RPMI7951 (cell line): ENCODE measurements around the gene ARHGDIA. TPM values are rescaled to one million over a fixed set of nuclear protein-coding genes. Genes with fewer than 3 reads are reported as not detected.
A peak's percentile ranks its signal among the peaks of the same experiment; 100 is the strongest.

ENCODE experiments used
- DNase-seq: peaks from one replicate; pipeline ENCODE4 v3.0.0-alpha.2; 2012; ENCODE audit warnings: low read depth
- total RNA-seq: library from RNA; depleted of rRNA; stranded (reverse); fragments of >200 nt; shearing (Covaris generic); gene quantifications from 2 replicates; pipeline ENCODE4 v1.2.3, GENCODE V29; 2014

The ARHGDIA gene
- total RNA-seq, 1 experiment from 2014 or later: 170 TPM

DNA sequence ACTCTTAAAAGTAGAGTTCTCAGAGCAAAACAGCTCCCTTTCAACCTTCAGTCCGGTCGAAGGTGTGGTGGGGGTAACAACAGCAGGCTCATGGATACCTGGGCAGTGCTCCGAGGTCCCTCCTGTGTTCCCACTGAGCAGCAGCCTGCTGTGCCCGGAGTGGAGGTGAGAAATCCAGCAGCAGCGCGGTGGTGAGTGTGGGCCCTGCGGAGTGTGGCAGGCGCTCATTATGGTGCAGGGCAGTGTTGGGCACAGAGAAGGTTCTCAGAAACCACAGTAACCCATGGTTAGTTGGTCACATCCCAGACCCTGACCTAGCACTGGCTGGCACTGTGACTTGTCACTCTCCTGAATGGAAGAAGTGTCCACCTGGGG is 5.8 kb downstream of the ARHGDIA start:
- no peak for DNase-seq

DNA sequence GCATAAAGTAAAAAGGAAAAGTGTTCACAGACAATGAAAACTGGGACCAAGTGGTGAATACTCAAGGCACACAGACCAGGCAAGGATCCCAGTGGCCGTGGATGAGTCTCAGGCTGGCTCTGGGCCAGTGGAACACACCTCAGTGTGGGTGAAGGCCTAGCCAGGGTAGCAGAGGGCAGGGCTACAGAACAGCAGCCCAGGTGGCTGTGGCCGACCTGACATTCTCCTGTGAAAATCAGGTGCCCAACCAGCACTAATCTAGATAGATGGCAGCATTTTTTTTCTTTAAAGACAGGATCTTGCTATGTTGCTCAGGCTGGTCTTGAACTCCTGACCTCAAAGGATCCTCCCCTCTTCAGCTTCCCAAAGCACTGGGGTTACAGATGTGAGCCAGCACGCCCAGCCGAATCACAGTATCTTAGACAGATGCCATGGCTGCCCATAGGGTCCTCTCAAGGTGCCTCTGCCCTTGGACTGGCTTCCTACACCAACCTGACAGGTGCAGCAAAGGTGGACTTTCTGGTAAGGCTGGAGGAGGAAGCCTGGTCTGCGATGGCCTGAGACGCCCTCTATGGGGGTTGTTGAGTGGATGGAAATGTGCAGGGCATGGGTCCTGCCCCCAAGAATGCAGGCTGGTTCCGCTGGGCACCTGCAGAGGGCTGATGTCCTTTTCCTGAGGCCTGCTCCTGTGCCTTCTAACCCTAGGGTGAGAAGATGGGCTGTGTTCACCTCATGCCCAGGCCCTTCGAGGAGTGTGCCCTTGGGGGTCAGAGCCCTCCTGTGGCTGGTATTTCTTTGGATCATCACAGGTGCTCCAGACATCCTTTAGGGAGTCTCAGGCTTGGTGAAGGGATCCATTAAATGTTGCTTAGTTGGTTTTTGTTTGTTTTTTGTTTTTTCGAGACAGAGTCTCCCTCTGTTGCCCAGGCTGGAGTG is 7.0 kb downstream of the ARHGDIA start:
- no peak for DNase-seq

- DNase-seq: no peak
Measured at GRCh38 chr17:81863123-81863675, 7.9 kb downstream of the ARHGDIA start.

GRCh38 chr17:81860756-81861568 is 10.2 kb downstream of the ARHGDIA start:
- DNase-seq: peak; percentile 100

DNA sequence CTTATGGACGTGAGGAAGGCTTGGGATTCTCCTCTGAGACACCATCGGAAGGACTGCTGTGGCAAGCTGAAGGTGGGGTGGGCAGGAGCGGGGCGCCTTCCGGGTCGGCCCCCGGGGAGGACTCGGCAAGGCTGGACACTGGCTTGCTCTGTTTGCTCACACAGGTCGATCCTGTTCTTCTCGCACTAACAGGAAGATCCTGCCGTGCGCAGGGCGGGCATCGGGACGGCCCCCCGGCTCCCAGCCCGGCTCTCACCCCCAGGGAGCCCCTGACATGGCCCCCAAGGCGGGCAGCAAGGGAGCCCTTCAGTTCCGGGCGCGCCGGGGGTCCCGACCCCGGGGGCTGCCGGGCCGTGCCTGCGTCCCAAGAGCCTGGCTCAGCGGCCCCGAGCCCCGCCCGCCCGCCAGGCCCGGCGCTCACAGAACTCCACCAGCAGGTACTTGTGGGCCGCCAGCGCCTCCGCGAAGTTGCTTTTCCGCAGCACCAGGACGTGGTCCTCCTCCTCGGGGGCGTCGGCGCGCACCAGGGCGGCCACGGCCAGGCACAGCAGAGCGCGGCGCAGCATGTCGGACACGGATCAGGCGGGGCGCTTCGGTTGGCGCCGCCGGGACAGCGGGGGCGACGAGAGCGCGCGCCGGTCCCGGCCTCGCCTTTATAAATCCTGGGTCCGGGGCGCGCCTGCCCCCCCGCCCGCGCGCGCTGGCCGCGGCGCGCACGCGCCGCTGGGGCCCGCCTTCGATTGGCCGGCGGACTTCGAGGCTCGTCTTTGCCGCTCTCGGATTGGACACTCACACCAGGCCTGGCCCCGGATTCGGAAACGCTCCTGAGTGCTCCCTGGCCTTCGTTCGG is 11.0 kb downstream of the ARHGDIA start, which contains the start of gene P4HB:
P4HB (minus strand) TSS at position 630 of the 850 bp plus-strand sequence; CDS start at position 566, 64 bp downstream.
- no peak for DNase-seq

DNA sequence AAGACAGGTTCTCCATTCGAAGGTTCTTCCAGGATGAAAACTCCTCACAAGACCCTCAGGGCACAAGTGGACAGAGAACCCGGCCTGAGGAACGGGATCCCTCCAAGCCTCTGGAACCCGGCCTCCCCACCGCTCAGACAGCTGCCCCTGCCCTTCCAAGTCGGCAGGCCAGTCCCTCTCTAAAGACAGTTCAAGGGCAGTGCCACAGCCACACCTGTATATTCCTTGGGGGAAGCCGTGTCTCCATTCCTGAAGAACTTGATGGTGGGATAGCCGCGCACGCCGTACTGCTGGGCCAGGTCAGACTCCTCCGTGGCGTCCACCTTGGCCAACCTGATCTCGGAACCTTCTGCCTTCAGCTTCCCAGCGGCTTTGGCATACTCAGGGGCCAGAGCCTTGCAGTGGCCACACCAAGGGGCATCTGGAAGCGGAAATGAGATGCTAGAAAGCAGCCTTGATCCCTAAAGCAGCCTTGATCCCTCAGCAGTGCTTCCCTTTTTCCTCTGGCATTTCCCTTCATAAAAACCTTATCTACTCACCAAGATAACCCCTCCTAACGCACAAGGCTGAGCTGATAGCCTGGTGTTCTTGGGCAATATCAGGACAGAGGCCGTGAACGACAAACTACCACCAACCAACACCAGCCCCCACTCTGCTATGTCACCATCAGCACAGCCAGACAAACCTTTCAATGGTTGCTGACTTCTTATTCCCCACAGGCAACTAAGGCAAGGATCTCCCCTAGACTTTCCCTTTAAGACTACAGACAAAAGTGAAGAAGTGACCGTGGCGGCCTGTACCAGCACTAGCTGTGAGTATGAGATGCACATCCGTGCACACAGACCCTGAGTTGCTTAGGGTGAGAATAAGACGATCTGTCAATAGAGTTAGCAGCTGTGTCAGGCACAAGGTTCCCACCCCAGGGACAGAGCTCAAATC is 11.9 kb downstream of the ARHGDIA start:
- no peak for DNase-seq

DNA sequence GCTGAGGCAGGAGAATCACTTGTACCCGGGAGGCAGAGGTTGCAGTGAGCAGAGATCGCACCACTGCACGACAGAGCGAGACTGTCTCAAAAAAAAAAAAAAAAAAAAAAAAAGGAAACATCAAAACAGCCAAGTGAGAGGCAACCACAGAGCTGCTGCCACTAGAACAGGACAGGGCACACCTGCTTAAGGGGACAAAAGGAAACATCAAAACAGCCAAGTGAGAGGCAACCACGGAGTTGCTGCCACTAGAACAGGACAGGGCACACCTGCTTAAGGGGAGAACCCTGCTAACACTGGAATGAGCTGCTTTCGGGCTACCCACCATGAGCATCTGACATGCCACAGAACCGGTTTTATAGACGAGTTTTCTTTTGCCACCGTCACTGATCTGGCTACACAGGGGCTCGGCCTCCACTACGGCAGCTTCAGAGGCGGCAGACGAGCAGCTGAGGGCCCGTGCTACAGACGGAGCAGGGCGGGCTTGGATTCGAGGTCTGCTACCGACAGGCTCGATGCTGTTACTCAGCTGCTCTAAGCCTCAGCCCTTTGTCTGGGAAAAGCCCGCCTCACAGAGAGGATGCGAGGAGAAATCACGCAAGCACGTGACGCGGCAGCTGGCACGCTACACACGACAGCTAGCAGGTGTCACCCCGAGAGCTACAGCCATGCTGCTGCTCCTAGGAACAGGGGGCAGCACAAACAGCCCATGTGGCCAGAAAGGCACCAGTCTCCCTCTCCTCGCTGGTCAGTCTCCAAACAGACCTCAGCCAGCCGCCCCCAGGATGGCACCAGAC is 12.8 kb downstream of the ARHGDIA start:
- DNase-seq: no peak

DNA sequence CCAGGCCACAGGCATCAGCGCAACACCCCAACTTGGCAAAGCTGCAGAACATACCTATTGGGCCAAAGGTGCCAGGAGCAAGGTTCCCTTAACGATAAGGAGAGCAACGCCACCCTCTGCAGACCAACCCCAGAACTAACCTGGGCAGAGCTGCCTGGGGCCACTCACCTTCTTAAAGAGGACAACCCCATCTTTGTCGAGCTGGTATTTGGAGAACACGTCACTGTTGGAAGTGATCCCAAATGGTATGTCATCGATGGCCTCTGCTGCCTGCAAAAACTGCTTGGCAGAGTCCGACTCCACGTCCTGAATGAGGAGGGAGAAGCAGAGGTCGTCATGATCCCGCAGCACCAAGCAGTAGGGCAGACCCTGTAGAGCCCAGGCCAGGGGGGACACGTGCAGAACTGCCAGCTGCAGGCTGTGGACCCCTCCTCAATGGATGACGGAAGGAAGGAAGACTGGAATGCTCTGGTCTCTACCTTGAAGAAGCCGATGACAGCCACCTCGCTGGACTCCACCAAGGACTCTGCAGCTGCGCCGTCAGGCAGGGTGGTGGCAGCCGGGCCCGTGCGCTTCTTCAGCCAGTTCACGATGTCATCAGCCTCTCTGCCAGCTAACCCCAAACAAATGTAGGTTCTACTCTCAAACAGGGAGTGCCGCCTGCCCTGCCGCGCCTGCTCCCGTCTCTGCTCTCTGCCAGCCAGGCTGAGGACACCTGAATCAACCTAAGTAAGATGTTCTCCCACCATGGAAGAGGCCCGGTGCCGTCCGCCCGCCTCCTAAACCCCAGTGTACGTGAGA is 16.0 kb downstream of the ARHGDIA start:
- no peak for DNase-seq

DNA sequence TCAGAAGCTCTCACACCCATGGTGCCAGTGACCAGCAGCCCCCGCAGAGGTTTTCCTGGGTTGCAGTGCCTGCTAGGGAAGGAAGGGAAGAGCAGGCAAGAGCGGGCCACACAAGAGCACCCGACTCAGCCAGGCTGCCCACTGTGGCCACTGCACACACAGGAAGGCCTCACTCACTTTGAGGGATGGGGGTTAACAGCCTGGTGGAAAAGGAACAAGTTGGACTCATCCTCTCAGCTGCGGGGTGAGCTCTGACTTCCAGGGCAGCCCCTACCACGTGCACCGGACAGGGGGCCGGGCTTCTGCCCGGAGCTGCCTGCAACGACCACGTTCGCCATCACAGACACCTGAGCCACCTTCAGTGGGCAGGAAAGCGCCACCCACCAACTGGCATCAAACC is 18.9 kb downstream of the ARHGDIA start:
- no peak for DNase-seq

DNA sequence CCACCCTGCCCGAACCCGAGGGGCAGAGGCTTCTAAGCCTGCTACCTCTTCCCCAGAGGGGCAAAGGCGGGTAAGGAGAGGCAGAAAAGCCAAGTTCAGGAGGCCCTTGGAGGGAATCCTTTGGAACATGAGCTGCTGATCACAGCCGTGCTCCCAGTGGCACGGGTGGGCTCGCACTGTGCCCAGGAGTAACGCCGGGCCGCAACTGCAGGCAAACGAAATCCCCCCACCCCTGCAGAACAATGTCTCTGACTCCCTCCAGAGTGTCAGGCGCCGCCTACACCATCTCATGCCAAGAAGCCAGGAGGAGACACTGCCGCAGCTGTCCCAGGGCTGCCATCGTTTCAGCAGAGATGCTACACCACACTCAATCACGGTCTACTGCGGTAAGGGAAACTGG is 19.7 kb downstream of the ARHGDIA start:
- no peak for DNase-seq

DNA sequence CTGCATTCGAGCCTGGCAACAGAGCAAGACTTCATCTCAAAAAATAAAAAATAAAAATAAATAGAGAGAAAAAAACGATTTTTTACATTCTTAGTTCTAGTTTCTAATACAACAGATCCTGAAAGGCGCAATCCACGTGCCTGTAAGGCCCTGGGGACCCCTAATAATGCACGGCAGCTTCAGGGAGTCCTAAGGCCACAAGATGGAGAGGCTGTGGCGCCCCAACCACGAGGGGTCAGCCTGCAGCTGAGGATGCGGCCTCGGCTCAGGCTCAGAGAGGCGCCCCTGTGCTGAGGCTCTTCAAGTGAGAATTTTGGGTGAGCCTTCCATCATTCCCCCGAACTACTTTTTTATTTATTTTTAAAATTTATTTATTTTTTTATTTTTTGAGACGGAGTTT is 21.7 kb downstream of the ARHGDIA start:
- no peak for DNase-seq

GRCh38 chr17:81846743-81847689 is 24.1 kb downstream of the ARHGDIA start:
- no peak for DNase-seq

GRCh38 chr17:81845881-81846742 is 25.0 kb downstream of the ARHGDIA start:
- no peak for DNase-seq

DNA sequence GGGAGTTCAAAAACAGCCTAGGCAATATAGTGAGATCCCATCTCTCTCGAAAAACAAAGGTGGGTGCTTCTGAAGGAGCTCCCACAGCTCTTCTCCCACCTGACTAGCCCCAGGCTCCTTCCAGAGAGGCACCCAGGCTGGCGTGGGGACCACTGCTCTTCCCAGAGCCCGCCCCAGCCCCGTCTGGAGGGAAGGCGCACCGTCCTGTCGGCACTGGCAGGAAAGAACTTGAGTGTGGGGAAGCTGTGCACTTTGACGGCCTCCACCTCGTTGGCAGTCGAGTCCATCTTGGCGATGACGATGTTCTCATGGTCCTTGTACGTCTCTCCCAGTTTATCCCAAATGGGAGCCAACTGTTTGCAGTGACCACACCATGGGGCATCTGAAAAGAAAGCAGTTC is 25.8 kb downstream of the ARHGDIA start:
- no peak for DNase-seq

GRCh38 chr17:81844887-81845286 is 26.2 kb downstream of the ARHGDIA start:
- DNase-seq: no peak

- DNase-seq: no peak
Measured at GRCh38 chr17:81844327-81844851, 26.7 kb downstream of the ARHGDIA start.
